Umbilical cord (tissue), 2 donors: ENCODE results near the gene SCYGR4. TPM values are rescaled to one million over a fixed set of nuclear protein-coding genes. Genes with fewer than 3 reads are reported as not detected.
A peak's percentile ranks its signal among the peaks of the same experiment; 100 is the strongest.
"Not testable (repeated sequence)": the region's sequence is repeated elsewhere in the genome, so short reads cannot be mapped to it uniquely, and the experiment has no call there.

Experiments
- DNase-seq: peaks from one replicate; pipeline ENCODE4 v3.0.0-alpha.2; 2015; ENCODE audit warnings: low spot score
- total RNA-seq: library from RNA; depleted of rRNA; stranded (reverse); fragments of >200 nt; gene quantifications from one replicate; pipeline ENCODE4 v1.2.3, GENCODE V29; 2014; ENCODE audit warnings: low replicate concordance; ENCODE audit not compliant: insufficient read depth

SCYGR4 gene, protein sequence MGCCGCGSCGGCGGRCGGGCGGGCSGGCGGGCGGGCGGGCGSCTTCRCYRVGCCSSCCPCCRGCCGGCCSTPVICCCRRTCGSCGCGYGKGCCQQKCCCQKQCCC
- 1.4 TPM for total RNA-seq

DNA sequence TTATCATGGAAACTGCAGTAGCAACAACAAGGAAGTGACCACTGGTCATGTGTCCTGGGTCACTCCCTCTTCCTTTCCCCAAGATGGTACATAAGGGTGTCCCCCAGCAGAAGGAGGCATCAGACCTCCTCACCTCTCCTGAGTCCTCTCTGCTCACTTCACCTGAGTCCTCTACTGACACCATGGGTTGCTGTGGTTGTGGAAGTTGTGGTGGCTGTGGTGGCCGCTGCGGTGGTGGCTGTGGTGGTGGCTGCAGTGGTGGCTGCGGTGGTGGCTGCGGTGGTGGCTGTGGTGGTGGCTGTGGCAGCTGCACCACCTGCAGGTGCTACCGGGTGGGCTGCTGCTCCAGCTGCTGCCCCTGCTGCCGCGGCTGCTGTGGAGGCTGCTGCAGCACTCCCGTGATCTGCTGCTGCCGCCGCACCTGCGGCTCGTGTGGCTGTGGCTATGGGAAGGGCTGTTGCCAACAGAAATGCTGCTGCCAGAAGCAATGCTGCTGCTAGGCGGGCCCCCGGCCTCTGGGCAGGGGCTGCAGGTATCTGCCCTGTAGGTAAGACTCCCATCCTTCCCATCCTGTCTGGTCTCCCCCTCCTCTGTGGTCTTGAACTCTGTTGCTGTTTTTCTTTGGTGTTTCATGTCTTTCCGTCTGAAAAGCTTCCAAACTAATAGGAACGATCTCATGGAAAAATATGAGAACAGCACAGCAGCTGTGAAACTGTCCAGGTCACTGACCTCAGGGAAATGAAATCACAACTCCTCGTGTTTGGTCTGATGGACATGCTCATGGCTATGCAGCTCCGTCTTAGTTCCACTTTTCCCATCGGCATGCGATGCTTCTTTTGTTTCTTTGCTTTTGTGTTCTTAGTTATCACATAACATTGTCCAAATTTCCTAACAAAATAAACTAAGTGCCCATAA is at the start of gene SCYGR4:
Gene SCYGR4 (plus strand): TSS at position 183 of the 915 bp plus-strand sequence. CDS start 0 bp downstream, at position 183.
- no peak for DNase-seq

DNA sequence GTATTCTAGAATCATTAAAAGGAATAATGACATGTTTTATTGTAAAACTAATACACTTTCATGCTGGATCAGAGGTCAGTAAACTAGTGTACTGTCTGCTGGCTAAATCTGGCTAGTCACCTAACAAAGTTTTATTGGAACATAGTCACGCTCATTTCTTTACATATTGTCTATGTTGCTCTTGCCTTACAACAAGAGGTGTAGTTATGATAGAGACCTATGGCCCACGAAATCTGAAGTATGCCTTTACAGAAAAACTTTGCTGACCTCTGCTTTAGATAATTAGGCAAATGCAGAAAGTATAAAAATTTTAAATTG is 48.5 kb upstream of the SCYGR4 start:
- no peak for DNase-seq

DNA sequence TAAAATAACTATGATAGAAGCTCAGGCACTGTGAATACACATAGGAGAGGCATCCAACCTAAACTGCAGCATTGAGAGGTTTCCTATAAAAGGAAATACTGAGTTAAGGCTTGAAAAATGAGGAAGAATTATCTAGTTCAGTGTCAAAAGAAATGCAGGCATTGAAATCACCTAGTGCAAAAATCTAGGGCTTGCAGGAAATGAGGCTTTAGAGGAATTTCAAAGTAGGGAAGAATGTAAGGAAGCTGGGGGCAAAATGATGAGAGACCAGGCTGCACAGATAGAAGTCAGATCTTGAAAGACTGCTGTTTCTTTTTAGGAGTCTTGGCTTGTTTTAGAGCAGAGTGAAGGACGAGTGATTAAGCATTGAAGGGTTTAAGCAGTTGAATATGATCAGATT is 46.7 kb upstream of the SCYGR4 start:
- peak; percentile 47 for DNase-seq

DNA sequence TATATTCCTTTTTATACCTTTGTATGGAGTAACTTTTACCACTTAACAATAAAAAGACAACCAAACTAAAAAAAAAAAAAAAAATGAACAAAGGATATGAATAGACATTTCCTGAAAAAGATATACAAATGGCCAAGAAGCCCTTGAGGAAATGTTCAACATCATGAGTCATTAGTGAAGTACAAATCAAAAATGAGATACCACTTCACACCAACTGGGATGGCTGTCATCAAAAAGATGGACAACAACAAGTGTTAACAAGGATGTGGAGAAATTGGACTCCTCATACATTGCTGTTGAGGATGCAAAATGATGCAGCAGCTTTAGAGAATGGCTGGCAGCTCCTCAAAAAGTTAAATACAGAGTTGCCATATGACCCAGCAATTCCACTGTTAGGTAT is 41.2 kb upstream of the SCYGR4 start:
- DNase-seq: no peak

DNA sequence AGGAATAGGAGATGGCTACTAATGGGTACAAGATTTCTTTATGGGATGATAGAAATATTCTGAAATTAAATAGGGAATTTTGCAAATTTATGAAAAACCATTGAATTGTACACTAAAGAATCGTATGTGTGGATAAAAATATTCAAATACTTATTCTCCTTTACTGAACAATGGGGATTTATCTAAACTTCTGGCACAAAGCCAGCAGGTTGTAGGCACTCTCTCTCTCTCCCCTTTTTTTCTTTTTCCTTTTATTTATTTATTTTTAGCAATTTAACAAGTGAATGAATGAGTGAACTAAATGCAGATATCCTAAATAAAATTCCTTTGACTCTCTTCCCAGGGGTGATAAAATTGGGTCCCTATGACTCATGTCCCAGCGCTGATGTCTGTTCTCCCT is 40.5 kb upstream of the SCYGR4 start:
- no peak for DNase-seq

DNA sequence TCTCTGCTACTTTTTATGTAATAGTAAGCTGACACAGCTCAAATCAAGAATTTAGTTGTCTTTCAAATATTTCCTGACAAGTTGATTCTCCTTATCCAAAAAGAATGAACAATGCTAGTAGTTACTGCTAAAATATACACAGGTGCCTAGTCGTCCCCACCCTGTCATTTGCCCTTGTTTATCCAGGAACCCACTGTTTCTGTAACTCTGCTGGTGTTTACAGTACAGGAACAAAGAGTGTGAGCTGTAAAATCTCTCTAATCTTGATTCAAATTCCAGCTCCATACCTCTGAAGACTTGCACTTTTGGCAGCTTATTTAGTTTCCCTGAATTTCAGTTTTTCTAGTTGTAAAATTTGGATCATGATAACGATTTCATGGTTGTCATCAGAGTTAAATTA is 39.7 kb upstream of the SCYGR4 start:
- no peak for DNase-seq

DNA sequence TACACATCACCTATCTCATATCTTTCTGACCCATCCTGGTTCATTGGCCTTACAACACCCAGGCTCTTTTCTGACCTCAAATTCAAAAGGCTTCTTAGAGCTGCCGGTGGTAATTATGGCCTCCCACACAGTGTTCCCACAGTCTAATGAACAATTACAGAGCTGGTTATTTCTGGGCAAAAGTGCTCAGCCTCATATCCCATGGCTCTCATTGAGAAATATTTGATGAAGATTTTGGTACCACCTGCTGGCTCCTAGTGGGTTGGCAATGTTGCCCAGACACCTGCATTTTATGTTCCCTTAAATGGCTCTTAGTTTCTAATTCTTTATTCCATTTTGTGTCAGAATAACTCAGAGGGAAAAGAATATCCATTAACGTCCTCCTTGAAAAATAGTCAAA is 38.7 kb upstream of the SCYGR4 start:
- no peak for DNase-seq

DNA sequence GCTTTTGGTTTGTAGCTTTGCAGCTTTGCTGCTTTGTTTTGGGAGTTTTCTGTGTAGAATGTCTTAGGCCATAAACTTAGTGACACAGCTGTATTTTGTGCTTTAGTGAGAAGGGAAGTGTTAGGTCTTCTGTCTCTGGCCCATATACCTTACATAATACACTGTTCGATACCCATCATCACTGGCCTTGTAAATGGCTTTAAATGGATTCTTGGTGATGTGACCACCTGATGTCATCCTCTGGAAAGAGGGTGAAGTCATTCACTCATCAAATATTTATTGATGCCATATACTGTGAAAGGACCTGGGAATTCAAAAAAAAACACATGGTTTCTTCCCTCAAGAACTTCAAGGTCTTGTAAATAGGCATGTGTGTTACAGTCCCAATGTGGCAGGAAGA is 37.5 kb upstream of the SCYGR4 start:
- no peak for DNase-seq

DNA sequence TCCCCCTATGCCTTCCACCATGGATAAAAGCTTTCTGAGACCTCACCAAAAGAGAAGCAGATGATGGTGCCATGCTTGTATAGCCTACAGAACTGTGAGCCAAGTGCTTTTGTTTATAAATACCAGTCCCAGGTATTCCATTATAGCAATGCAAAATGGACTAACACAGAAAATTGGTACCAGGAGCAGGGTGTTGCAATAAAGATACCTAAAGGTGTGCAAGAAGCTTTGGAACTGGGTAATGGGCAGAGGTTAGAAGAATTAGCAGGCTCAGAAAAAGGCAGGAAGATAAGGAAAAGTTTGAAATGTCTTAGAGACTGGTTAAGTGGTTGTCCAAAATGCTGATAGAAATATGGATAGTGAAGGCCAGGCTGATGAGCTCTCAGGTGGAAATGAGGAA is 34.9 kb upstream of the SCYGR4 start:
- no peak for DNase-seq

DNA sequence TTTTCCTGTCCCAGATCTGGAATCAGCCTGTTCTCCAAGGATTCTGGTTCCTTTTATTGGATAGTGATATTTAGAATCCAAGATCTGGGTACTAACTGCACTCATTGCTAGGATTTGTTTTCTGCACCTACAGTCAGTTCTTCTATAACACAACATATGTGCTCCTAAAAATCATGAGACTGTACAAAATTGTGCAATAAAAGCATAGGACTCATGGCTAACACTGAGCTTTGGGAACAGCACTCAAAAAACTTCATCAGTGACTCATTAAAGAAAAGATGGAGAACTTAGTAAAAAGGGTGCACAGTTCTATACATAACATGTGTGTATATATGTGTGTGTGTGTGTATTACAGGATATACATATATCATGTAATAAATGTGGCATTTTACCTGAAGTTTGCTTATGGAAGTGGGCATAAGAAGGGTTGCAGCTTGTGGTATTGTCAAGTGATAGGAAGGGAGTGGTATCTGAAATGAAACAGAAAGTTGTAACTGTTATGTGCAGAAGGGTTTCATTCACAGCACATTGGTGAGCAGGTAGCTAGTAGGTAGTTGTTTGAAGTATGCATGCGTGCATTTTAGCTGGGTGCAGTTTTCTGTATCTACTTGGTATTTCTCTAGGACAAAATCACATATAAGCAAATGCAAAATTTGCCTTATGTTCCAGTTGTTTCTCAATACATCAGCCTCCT is 24.5 kb upstream of the SCYGR4 start:
- no peak for DNase-seq

DNA sequence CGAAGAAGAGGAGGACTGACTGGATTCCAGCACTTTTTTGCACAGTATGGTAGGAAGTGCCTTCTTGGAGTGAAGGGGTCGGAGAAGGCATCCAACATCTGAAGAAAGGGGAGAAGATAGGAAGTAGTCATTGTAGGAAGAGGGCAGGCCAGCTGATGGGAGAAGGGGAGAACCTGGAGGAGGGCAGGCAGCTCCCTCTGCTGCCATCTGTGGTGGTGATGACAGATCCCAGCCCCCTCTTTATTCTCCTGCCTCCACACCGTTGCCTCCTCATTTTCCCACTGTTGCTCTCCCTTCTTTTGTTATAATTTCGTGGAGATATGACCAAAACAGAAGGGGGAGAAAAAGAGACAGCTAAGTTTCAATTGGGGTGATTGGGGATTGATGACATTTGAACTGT is 21.5 kb upstream of the SCYGR4 start:
- no peak for DNase-seq

DNA sequence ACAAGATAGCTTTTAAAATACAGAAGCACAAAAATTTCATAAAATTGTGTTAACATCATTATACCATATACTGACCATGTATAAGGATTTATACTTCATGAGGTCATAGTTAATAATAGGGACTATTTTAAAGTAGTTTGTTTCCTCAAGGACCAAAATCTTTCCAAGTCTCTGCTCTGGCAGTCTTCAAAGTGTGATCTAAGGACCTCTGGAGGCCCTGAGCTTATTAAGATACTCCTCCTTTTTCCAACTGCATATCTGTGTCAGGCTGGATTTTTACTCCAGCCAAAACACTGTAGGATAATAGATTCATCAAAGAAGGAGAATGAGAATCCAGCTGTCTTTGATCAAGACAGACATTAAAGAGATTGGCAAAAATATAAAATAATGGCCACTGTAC is 20.3 kb upstream of the SCYGR4 start:
- DNase-seq: peak; percentile 88

DNA sequence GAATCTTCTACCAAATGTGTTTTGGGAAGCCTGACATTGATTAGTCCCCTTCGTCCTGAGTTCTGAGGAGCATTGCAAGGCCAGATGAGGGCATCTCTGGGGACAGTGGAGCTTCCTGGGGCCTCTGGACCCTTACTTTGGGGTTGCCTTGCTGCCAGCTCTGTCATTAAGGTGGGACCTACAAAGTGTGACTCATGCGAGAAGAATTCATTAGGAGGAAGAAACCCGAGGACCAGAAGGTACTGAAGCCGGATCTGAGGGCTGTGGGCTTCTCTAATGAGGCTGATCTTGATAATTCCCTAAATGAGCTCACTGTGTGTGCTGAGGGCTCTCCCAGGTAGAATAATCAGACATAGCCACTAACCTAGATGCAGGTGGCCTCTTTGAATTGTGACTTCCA is 19.3 kb upstream of the SCYGR4 start:
- no peak for DNase-seq

DNA sequence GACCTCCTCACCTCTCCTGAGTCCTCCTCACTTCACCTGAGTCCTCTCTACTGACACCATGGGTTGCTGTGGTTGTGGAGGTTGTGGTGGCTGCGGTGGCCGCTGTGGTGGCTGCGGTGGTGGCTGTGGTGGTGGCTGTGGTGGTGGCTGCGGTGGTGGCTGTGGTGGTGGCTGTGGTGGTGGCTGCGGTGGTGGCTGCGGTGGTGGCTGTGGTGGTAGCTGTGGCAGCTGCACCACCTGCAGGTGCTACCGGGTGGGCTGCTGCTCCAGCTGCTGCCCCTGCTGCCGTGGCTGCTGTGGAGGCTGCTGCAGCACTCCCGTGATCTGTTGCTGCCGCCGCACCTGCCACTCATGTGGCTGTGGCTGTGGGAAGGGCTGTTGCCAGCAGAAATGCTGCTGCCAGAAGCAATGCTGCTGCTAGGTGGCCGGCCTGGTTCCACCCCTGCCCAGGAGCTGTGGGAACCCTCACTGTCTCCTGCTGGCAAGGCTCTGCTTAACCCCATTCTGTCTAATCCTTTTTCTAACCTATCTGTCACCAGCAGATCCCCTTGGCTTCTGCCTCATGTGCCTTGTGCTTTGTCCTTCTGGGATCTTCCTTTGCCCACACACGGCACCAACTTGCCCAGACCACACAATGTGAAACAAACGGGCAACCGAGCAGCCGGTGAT is 18.3 kb upstream of the SCYGR4 start, which contains the start of gene SCYGR2:
Gene SCYGR2 (plus strand): TSS at position 59 of the 669 bp plus-strand sequence. CDS start 0 bp downstream, at position 59.
- DNase-seq: not testable (repeated sequence)

DNA sequence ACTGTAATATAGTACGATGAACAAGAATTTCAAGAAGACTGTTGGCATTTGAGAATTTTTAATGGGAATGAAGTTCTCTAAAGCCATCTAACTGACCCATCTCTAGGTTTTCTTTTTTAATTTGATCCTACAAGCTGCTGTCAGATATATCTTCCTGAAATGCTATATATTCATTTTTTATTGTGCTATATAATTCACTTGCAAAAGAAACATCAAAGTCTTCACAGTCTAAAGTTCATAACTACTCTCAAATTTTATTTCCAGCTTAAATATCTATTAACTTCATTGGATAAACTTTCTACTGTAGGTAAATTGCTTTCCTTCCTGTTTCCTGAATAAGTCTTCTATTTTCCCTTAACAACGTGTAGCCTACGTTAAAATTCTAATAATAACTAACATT is 14.9 kb upstream of the SCYGR4 start:
- no peak for DNase-seq

DNA sequence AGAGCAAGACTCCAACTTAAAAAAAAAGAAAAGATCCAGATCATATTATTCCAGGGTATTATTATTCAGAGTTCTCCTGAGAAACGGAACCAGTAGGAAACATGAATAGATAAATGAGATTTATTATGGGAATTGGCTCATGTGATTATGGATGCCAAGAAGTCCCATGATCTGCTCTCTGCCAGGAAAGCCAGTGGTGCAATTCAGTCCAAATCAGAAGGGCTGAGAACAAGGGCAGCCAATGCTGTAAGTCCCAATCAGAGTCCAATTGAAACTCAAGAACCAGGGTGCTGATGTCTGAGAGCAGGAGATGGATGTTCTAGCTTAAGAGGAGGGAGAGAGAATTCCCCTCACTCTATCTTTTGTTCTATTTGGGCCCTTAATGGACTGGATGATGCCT is 10.8 kb upstream of the SCYGR4 start:
- no peak for DNase-seq

DNA sequence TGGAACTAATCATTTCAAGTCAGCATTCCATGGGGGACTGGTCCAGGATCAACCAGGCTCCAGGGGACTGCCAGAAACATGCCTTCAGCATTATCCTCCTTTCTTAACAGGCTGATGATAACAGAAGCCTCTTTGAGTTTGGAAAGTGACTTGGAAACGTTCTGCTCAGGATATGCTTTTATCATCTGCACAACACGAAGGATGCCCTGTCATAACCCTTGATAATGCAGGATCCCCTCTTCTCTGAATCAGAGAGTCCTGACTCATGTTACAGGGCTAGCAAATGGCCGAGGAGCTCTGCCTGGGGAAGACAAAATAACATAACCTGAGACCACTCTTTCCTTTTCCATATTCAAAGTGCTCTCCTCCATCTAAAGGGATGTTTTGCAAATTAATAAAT is 9.4 kb upstream of the SCYGR4 start:
- peak; percentile 86 for DNase-seq

DNA sequence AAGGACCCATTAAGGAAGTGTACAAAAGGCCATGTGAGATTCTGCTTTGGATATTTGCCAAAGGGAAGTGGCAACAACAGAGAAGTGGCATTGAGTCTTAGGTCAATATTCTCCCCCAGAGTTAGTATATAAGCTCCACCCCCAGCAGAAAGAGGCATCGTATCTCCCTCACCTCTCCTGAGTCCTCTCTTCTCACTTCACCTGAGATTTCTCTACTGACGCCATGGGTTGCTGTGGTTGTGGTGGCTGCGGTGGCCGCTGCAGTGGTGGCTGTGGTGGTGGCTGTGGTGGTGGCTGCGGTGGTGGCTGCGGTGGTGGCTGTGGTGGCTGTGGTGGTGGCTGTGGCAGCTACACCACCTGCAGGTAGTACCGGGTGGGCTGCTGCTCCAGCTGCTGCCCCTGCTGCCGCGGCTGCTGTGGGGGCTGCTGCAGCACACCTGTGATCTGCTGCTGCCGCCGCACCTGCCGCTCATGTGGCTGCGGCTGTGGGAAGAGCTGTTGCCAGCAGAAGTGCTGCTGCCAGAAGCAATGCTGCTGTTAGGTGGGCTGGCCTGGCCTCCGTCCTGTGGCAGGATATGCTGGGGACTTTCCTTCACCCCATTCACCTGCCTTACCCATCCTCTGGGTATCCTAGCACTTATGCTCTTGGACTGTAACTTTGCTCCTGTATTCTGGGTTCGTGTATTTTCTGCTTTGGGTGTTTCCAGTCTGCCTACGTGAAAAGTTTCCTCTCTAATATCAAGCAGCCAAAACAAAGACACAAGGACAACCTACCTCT is 8.5 kb upstream of the SCYGR4 start:
- DNase-seq: peak; percentile 23

DNA sequence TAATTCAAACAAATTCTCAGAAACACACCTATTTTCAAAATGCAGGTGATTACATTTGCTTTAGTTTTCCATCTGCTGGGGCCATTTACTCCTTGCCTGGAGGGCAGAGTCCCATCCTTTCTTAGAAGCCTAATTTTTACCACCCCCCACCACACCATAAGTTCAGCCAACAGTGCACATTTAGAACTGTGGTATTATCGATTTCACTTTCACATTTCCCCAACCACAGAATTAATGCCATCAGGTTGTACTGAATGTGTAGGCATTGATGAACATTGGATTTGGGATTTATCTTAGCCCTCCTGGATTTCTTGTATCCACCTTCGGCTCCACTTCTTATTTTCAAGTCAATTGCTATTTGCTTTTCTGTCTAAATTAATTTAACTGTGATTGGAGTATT is 7.2 kb upstream of the SCYGR4 start:
- no peak for DNase-seq

DNA sequence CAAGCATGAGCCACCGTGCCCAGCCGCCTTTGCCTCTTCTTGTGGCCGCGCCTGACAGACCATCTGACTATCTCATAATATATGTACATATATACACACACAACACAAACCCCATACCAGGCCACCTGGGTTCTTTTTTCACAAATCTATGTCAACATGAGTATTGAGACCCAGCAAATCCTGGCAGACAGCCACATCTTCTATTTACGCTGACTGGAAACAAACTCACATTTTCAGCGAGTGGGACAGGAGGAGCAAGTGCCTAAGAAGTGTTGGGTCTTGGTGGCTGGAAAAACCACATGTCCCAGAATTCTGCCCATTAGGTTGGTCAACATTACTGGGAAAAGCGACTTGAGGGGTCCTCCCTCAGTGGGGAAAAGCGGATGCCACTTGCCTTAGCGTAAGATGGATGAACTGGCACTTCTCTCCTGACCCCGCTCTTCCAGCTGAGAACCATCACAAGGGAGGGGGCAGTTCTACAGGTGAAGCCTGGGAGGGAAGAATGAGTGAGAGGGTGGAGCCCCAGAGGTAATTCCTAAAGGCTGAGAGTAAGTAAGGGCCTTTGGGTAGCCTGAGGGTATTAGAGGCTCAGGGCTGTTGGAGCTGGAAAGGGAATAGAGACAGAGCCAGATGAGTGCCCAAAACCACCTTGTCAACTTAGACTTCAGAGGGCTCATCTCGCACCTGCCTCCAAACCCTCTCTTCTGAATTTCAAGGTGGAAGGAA is 4.6 kb upstream of the SCYGR4 start:
- DNase-seq: no peak

DNA sequence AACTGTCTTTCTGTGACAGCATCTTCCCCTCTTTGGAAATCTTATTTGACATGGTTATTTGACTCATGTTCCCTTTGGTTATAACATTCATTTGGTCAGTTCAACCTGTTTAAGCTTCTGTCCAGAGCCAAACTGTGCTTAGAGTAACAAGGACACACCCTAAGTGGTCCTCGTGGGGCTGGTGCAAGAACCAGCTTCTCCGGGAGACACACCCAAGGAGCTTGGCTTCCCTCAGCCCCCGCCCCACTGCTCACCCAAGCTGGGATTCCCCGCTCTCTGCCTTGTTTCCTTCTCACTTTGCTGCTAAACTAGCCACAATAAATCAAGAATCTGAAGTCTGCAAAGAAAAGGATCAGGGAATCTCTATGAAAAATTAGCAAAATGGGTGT is 4.0 kb upstream of the SCYGR4 start:
- DNase-seq: no peak
